HG03108 (cell line): ENCODE results near the gene LARP4.
"Not testable (repeated sequence)": the region's sequence is repeated elsewhere in the genome, so short reads cannot be mapped to it uniquely, and the experiment has no call there.

ENCODE experiments used
- ATAC-seq: cut with Tn5 transposase; IDR thresholded peaks from one replicate; pipeline ENCODE4 v1.9.1; 2021; ENCODE audit warnings: moderate library complexity; ENCODE audit not compliant: unreplicated experiment

LARP4 gene

GRCh38 chr12:50400638-50401499, at the start of gene LARP4:
LARP4 (plus strand) TSS chr12:50400885; CDS start chr12:50401011, 126 bp downstream.
- peak; percentile 89 for ATAC-seq

- no peak for ATAC-seq
Measured at GRCh38 chr12:50351120-50352043, 49.3 kb upstream of the LARP4 start.

GRCh38 chr12:50353404-50353803, 47.3 kb upstream of the LARP4 start:
- ATAC-seq = no peak

GRCh38 chr12:50353869-50354593, 46.7 kb upstream of the LARP4 start:
- no peak for ATAC-seq

- no peak for ATAC-seq
Measured at GRCh38 chr12:50354908-50355307, 45.8 kb upstream of the LARP4 start.

- ATAC-seq = no peak
Measured at GRCh38 chr12:50355365-50355764, 45.3 kb upstream of the LARP4 start.

GRCh38 chr12:50362671-50363070, 38.0 kb upstream of the LARP4 start:
- ATAC-seq = no peak

- ATAC-seq = no peak
Measured at GRCh38 chr12:50363141-50363540, 37.5 kb upstream of the LARP4 start.

GRCh38 chr12:50365709-50366406, 34.8 kb upstream of the LARP4 start:
- no peak for ATAC-seq

- not testable (repeated sequence) for ATAC-seq
Measured at GRCh38 chr12:50370672-50371071, 30.0 kb upstream of the LARP4 start.

- ATAC-seq = no peak
Measured at GRCh38 chr12:50375802-50376201, 24.9 kb upstream of the LARP4 start.

- ATAC-seq = no peak
Measured at GRCh38 chr12:50380761-50381325, 19.8 kb upstream of the LARP4 start.

GRCh38 chr12:50387487-50387886, 13.2 kb upstream of the LARP4 start:
- ATAC-seq = no peak

GRCh38 chr12:50387972-50388478, 12.7 kb upstream of the LARP4 start:
- no peak for ATAC-seq

- not testable (repeated sequence) for ATAC-seq
Measured at GRCh38 chr12:50388793-50389192, 11.9 kb upstream of the LARP4 start.

GRCh38 chr12:50390316-50390741, 10.4 kb upstream of the LARP4 start:
- no peak for ATAC-seq

GRCh38 chr12:50394469-50395029, 6.1 kb upstream of the LARP4 start:
- ATAC-seq = no peak

- no peak for ATAC-seq
Measured at GRCh38 chr12:50397117-50397650, 3.5 kb upstream of the LARP4 start.

- ATAC-seq = no peak
Measured at GRCh38 chr12:50398931-50399330, 1.8 kb upstream of the LARP4 start.
